Type B pancreatic cell (in vitro differentiated cells): ENCODE measurements around the gene MED8. TPM values are rescaled to one million over a fixed set of nuclear protein-coding genes. Genes with fewer than 3 reads are reported as not detected.
"Not testable (repeated sequence)": the region's sequence is repeated elsewhere in the genome, so short reads cannot be mapped to it uniquely, and the experiment has no call there.

ENCODE experiments used
- DNase-seq: peaks from one replicate; pipeline ENCODE4 v3.0.0; 2021; ENCODE audit warnings: mixed read lengths; ENCODE audit not compliant: unreplicated experiment; ENCODE audit errors: extremely low spot score
- H3K27ac Mint-ChIP-seq: 2 replicates; pipeline ENCODE4 v1.8.0; 2021; ENCODE audit warnings: mild to moderate bottlenecking, mixed read lengths
- H3K27me3 Mint-ChIP-seq: 2 replicates; pipeline ENCODE4 v1.8.0; 2021; ENCODE audit warnings: mixed read lengths
- H3K36me3 Mint-ChIP-seq: 2 replicates; pipeline ENCODE4 v1.8.0; 2021; ENCODE audit warnings: mixed read lengths
- H3K4me1 Mint-ChIP-seq: one replicate; pipeline ENCODE4 v1.8.0; 2021; ENCODE audit warnings: mixed read lengths; ENCODE audit not compliant: unreplicated experiment
- H3K4me3 Mint-ChIP-seq: 2 replicates; pipeline ENCODE4 v1.8.0; 2021; ENCODE audit warnings: mild to moderate bottlenecking, mixed read lengths
- H3K9me3 Mint-ChIP-seq: 2 replicates; pipeline ENCODE4 v1.8.0; 2021; ENCODE audit warnings: mixed read lengths
- total RNA-seq: library from RNA; stranded (reverse); gene quantifications from 2 replicates; pipeline ENCODE4 v1.2.1, GENCODE V29; 2021; ENCODE audit warnings: low replicate concordance
- TF ChIP-seq, protein P1 (sequence below): fragments of 200-600 bp; sonication (generic); conservative IDR thresholded peaks from 2 replicates; pipeline ENCODE4 v1.5.0; 2021; ENCODE audit warnings: antibody characterized with exemption, mild to moderate bottlenecking

Gene MED8
- total RNA-seq, 1 donor from 2014 or later, result 37.2 TPM

DNA sequence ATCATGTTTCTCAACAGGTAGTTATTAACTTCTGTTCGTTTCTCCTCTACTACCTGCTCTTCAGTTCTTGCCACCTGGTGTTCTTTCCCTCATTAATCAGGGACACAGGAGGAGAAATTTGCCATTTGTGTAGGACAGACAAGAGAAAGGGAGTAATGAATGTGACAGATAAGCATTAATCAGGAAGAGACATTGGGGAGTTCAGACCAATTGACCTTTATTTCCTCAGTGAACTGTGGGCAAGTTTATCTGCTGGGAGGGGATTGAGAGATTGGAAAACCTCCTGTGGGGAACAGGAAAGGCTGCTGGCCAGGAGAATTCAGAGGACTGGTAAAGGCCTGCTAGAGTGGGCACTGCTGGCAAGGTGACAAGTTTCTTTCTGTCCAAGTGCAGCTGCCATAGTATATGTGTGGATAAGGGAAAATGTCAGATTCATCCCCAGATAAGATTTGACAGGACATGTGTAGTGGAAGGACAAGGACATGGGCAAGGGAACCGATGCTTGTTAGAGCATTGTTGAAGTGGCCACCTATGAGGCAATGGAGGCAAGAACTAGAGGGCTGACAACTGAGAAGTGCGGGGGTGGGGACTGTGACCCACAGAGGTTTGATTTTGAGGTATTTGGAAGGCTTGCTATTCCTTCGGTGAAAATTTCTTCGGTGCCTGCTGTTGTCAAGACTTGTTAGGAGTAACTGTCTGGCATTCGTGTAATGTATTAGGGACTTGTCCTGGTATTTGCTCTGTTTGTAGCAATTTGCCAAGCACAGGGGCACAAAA is 12.7 kb upstream of the MED8 start:
- H3K4me1 Mint-ChIP-seq, result peaks cover 9% of the 10 kb centered on the region
- no peak overlapping the region for H3K27ac Mint-ChIP-seq
- H3K36me3 Mint-ChIP-seq, result peaks cover 41% of the 10 kb centered on the region
- TF ChIP-seq, protein P1, sequence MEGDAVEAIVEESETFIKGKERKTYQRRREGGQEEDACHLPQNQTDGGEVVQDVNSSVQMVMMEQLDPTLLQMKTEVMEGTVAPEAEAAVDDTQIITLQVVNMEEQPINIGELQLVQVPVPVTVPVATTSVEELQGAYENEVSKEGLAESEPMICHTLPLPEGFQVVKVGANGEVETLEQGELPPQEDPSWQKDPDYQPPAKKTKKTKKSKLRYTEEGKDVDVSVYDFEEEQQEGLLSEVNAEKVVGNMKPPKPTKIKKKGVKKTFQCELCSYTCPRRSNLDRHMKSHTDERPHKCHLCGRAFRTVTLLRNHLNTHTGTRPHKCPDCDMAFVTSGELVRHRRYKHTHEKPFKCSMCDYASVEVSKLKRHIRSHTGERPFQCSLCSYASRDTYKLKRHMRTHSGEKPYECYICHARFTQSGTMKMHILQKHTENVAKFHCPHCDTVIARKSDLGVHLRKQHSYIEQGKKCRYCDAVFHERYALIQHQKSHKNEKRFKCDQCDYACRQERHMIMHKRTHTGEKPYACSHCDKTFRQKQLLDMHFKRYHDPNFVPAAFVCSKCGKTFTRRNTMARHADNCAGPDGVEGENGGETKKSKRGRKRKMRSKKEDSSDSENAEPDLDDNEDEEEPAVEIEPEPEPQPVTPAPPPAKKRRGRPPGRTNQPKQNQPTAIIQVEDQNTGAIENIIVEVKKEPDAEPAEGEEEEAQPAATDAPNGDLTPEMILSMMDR, result no peak
- no peaks in the 10 kb centered on the region for H3K9me3 Mint-ChIP-seq
- no peak for DNase-seq
- H3K27me3 Mint-ChIP-seq, result no peaks in the 10 kb centered on the region
- no peak overlapping the region for H3K4me3 Mint-ChIP-seq

DNA sequence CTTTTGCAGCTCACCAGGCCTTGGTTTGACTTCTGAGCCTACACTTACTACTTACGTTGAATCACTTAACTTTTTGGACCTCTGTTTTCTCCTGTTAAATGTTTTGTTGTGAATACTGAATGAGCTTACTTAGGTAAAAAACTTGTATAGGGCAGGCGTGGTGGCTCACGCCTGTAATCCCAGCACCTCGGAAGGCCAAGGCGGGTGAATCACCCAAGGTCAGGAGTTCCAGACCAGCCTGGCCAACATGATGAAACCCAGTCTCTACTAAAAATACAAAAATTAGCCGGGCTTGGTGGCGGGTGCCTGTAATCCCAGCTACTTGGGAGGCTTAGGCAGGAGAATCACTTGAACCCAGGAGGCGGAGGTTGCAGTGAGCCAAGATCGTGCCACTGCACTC is 10.8 kb upstream of the MED8 start:
- H3K9me3 Mint-ChIP-seq, H3K27ac Mint-ChIP-seq, DNase-seq, H3K27me3 Mint-ChIP-seq, H3K4me1 Mint-ChIP-seq, H3K4me3 Mint-ChIP-seq: not testable (repeated sequence)
- peaks cover 33% of the 10 kb centered on the region for H3K36me3 Mint-ChIP-seq

DNA sequence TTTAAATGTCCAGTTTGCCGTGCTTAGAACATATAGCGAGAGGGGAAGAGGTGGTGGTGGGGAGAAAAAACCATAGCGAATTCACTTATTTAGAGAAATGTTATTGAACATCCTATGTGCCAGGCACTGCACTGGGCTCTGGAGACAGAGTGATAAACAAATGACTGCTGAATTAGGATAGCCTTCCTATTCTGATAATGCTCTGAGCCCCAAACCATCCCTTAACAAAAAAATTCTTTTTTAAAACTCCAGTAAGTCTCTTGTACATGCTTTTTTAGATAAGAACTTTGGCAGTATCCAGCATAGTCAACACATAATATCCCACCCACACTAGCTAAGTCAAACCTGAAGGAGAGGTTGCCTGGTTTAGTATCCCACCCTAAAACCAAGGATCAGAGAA is 8.6 kb upstream of the MED8 start:
- TF ChIP-seq, protein P1, result no peak
- no peaks in the 10 kb centered on the region for H3K27me3 Mint-ChIP-seq
- DNase-seq, result no peak
- H3K36me3 Mint-ChIP-seq, result peaks cover 24% of the 10 kb centered on the region
- no peaks in the 10 kb centered on the region for H3K9me3 Mint-ChIP-seq
- no peak overlapping the region for H3K27ac Mint-ChIP-seq
- no peak overlapping the region for H3K4me3 Mint-ChIP-seq
- H3K4me1 Mint-ChIP-seq, result peaks cover 9% of the 10 kb centered on the region

DNA sequence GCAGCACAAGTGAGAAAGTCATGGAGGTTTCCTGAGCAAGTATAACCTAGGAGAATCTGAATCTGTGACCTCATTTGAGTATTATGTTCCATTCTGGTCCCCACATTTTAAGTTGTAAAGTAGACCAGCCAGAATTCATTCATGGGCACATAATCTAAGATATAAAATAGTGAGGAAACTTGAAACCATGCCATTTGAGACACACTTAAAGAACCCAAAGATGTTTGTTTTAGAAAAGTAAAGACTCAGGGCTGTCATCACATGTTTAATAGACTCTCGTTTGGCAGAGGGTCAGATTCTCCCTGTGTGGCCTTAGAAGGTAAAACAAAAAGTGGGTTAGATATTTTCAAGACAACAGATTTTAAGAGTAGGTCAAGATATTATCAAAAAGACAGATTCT is 6.5 kb upstream of the MED8 start:
- Mint-ChIP-seq H3K27ac (peak overlapping the region; percentile 32), H3K4me1 (peaks cover 5% of the 10 kb centered on the region), H3K9me3 (no peaks in the 10 kb centered on the region), H3K4me3 (no peak overlapping the region), H3K27me3 (no peaks in the 10 kb centered on the region), H3K36me3 (peaks cover 19% of the 10 kb centered on the region)
- DNase-seq, result no peak
- TF ChIP-seq, protein P1, result no peak

DNA sequence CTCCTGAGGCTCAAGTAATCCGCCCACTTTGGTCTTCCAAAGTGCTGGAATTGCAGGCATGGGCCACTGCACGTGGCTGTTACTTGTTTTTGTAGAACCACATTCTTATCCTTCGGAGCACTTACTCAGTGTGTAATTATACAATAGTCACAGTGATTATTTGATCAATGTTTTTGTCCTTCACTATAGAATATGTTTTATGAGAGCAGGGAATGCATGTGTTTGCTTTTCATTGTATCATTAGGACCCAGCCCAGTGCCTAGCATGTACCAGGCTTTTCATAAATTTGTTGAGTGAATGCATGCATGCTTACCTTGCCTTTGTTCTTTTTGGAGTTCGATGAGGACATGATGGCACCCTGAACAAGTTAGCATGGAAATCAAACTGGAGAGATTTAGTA is 5.9 kb upstream of the MED8 start:
- H3K27ac Mint-ChIP-seq, result no peak overlapping the region
- no peak overlapping the region for H3K4me3 Mint-ChIP-seq
- DNase-seq, result no peak
- H3K9me3 Mint-ChIP-seq, result no peaks in the 10 kb centered on the region
- TF ChIP-seq, protein P1, result no peak
- peaks cover 19% of the 10 kb centered on the region for H3K36me3 Mint-ChIP-seq
- peaks cover 8% of the 10 kb centered on the region for H3K4me1 Mint-ChIP-seq
- H3K27me3 Mint-ChIP-seq, result no peaks in the 10 kb centered on the region

DNA sequence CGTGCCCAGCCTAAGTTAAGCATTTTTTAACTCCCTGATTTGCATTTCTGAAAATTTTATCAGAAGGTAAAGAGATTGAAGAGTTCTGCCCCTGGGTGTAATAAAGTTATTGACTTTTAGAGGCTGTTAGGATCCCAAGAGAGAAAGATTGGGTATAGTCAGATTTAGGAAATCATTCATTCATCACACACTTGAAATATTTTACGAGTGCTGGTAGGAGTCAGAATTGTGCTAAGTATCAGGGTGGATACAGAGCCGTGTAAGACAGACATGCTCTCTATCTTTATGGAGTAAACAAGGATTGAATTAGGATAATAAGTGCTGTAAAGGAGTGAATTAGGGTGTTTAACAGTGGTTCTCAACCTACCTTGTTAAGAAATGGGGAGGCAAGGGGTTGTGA is 3.1 kb upstream of the MED8 start:
- no peaks in the 10 kb centered on the region for H3K9me3 Mint-ChIP-seq
- TF ChIP-seq, protein P1, result no peak
- H3K27ac Mint-ChIP-seq, result no peak overlapping the region
- peaks cover 17% of the 10 kb centered on the region for H3K36me3 Mint-ChIP-seq
- H3K4me1 Mint-ChIP-seq, result peaks cover 27% of the 10 kb centered on the region
- peak overlapping the region; percentile 8 for H3K4me3 Mint-ChIP-seq
- H3K27me3 Mint-ChIP-seq, result no peaks in the 10 kb centered on the region
- DNase-seq, result no peak
